MM.1S (cell line): ENCODE results near the gene SUGP1.

Source experiments
- DNase-seq: peaks from one replicate; pipeline ENCODE4 v3.0.0-alpha.2; 2015
- H2AFZ ChIP-seq: fragments of 300-600 bp; sonication (generic); 2 replicates; pipeline ENCODE4 v1.6.0; 2016; ENCODE audit warnings: antibody characterized with exemption, low read length
- H3F3A ChIP-seq: fragments of 300-600 bp; sonication (generic); 2 replicates; pipeline ENCODE4 v1.6.1; 2016; ENCODE audit warnings: mild to moderate bottlenecking, antibody characterized with exemption, low read length, moderate library complexity, mixed read lengths; ENCODE audit not compliant: insufficient read depth
- H3K27ac ChIP-seq: fragments of 300-600 bp; sonication (generic); 2 replicates; pipeline ENCODE4 v1.5.1; 2016; ENCODE audit warnings: mild to moderate bottlenecking, low read length
- H3K27me3 ChIP-seq: fragments of 300-600 bp; sonication (generic); replicated peaks from 2 replicates; pipeline ENCODE4 v1.6.0; 2016; ENCODE audit warnings: low read length; ENCODE audit not compliant: insufficient read depth
- H3K36me3 ChIP-seq: fragments of 300-600 bp; sonication (generic); replicated peaks from 2 replicates; pipeline ENCODE4 v1.6.1; 2016; ENCODE audit warnings: mild to moderate bottlenecking, low read length, mixed read lengths; ENCODE audit not compliant: insufficient read depth
- H3K4me1 ChIP-seq: fragments of 300-600 bp; sonication (generic); 2 replicates; pipeline ENCODE4 v1.6.1; 2016; ENCODE audit warnings: low read length, mixed read lengths
- H3K4me2 ChIP-seq: fragments of 300-600 bp; sonication (generic); 2 replicates; pipeline ENCODE4 v1.6.0; 2016; ENCODE audit warnings: low read depth, low read length
- H3K4me3 ChIP-seq: fragments of 300-600 bp; sonication (generic); 2 replicates; pipeline ENCODE4 v1.5.1; 2016; ENCODE audit warnings: low read length, mixed read lengths
- H3K79me2 ChIP-seq: fragments of 300-600 bp; sonication (generic); 2 replicates; pipeline ENCODE4 v1.6.1; 2016; ENCODE audit warnings: mixed run types, low read length, mixed read lengths
- H3K9ac ChIP-seq: fragments of 300-600 bp; sonication (generic); 2 replicates; pipeline ENCODE4 v1.6.1; 2016; ENCODE audit warnings: low read length, mixed read lengths
- H3K9me2 ChIP-seq: fragments of 300-600 bp; sonication (generic); replicated peaks from 2 replicates; pipeline ENCODE4 v1.6.1; 2016; ENCODE audit warnings: mild to moderate bottlenecking, low read length, mixed read lengths; ENCODE audit not compliant: insufficient read depth
- H3K9me3 ChIP-seq: fragments of 300-600 bp; sonication (generic); replicated peaks from 2 replicates; pipeline ENCODE4 v1.6.1; 2016; ENCODE audit warnings: mild to moderate bottlenecking, low read length, mixed read lengths; ENCODE audit not compliant: insufficient read depth
- H4K20me1 ChIP-seq: fragments of 300-600 bp; sonication (generic); 2 replicates; pipeline ENCODE4 v1.6.1; 2016; ENCODE audit warnings: mild to moderate bottlenecking, low read length, moderate library complexity, mixed read lengths; ENCODE audit not compliant: insufficient read depth
- EZH2 ChIP-seq: fragments of 300-600 bp; sonication (generic); optimal IDR thresholded peaks from 2 replicates; pipeline ENCODE3; 2017; ENCODE audit warnings: low read depth, mild to moderate bottlenecking, antibody characterized with exemption, low read length, mixed read lengths
- EZH2phosphoT487 ChIP-seq: fragments of 300-600 bp; sonication (generic); IDR thresholded peaks from 2 replicates; pipeline ENCODE4 v1.6.1; 2018; ENCODE audit warnings: antibody characterized with exemption, low read length
- TF ChIP-seq, protein P1 (sequence below): fragments of 300-600 bp; sonication (generic); IDR thresholded peaks from 2 replicates; pipeline ENCODE4 v1.5.1; 2016; ENCODE audit warnings: antibody characterized with exemption, low read length, mixed read lengths

SUGP1 gene

DNA sequence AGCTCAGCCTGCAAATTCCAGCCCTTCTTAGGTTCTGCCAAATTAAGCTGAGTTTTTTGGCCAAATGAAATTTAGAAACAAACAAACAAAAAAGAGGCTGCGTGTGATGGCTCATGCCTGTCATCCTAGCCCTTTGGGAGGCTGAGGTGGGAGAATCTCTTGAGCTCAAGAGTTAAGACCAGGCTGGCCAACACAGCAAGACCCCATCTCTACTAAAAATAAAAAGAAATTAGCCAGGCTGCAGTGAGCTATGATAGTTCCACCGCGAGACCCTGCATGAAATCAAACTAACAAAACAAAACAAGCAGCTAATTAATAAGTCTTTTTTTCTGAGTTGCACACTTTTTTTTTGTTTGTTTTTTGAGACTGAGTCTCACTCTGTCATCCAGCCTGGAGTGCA, 90.6 kb downstream of the SUGP1 start:
- no peaks in the 10 kb centered on the region for H3K36me3 ChIP-seq
- H3K27me3 ChIP-seq: peaks cover 87% of the 10 kb centered on the region
- H3K27ac ChIP-seq: no peak overlapping the region
- H3F3A ChIP-seq: no peaks in the 10 kb centered on the region
- H3K4me2 ChIP-seq: no peak overlapping the region
- H4K20me1 ChIP-seq: no peaks in the 10 kb centered on the region
- no peaks in the 10 kb centered on the region for H3K79me2 ChIP-seq
- H3K4me1 ChIP-seq: no peaks in the 10 kb centered on the region
- TF ChIP-seq EZH2 (no peak), EZH2phosphoT487 (no peak)
- TF ChIP-seq, protein P1, sequence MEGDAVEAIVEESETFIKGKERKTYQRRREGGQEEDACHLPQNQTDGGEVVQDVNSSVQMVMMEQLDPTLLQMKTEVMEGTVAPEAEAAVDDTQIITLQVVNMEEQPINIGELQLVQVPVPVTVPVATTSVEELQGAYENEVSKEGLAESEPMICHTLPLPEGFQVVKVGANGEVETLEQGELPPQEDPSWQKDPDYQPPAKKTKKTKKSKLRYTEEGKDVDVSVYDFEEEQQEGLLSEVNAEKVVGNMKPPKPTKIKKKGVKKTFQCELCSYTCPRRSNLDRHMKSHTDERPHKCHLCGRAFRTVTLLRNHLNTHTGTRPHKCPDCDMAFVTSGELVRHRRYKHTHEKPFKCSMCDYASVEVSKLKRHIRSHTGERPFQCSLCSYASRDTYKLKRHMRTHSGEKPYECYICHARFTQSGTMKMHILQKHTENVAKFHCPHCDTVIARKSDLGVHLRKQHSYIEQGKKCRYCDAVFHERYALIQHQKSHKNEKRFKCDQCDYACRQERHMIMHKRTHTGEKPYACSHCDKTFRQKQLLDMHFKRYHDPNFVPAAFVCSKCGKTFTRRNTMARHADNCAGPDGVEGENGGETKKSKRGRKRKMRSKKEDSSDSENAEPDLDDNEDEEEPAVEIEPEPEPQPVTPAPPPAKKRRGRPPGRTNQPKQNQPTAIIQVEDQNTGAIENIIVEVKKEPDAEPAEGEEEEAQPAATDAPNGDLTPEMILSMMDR: no peak
- no peak for DNase-seq
- no peak overlapping the region for H2AFZ ChIP-seq
- H3K9me2 ChIP-seq: no peaks in the 10 kb centered on the region
- H3K9me3 ChIP-seq: no peaks in the 10 kb centered on the region
- no peak overlapping the region for H3K9ac ChIP-seq
- H3K4me3 ChIP-seq: no peak overlapping the region

DNA sequence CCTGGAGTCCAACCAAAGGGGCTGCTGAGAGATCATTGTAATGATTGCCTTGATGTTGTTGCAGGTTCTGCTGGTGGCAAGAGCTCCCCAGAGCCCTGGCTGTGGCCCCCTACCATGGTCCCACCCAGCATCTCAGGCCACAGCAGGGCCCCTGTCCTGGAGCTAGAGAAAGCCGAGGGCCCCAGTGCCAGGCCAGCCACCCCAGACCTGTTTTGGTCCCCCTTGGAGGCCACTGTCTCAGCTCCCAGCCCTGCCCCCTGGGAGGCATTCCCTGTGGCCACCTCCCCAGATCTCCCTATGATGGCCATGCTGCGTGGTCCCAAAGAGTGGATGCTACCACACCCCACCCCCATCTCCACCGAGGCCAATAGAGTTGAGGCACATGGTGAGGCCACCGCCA, 93.1 kb downstream of the SUGP1 start:
- H3F3A ChIP-seq: no peaks in the 10 kb centered on the region
- H4K20me1 ChIP-seq: no peaks in the 10 kb centered on the region
- H3K4me2 ChIP-seq: no peak overlapping the region
- no peak overlapping the region for H2AFZ ChIP-seq
- TF ChIP-seq EZH2: no peak
- no peak for TF ChIP-seq EZH2phosphoT487
- TF ChIP-seq, protein P1: no peak
- no peaks in the 10 kb centered on the region for H3K36me3 ChIP-seq
- H3K4me3 ChIP-seq: no peak overlapping the region
- DNase-seq: no peak
- H3K27me3 ChIP-seq: peaks cover 81% of the 10 kb centered on the region
- no peaks in the 10 kb centered on the region for H3K4me1 ChIP-seq
- no peak overlapping the region for H3K27ac ChIP-seq
- H3K9me3 ChIP-seq: no peaks in the 10 kb centered on the region
- no peak overlapping the region for H3K9ac ChIP-seq
- H3K9me2 ChIP-seq: no peaks in the 10 kb centered on the region
- H3K79me2 ChIP-seq: no peaks in the 10 kb centered on the region

DNA sequence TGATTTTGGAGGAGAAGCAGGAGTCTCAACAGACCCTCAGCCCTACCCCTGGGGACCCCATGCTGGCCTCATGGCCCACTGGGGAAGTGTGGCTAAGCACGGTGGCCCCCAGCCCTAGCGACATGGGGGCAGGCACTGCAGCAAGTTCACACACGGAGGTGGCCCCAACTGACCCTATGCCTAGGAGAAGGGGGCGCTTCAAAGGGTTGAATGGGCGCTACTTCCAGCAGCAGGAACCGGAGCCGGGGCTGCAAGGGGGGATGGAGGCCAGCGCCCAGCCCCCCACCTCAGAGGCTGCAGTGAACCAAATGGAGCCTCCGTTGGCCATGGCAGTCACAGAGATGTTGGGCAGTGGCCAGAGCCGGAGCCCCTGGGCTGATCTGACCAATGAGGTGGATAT, 93.6 kb downstream of the SUGP1 start:
- no peaks in the 10 kb centered on the region for H3K36me3 ChIP-seq
- H3K9me2 ChIP-seq: no peaks in the 10 kb centered on the region
- H3K9ac ChIP-seq: no peak overlapping the region
- no peaks in the 10 kb centered on the region for H3K9me3 ChIP-seq
- H3K79me2 ChIP-seq: no peaks in the 10 kb centered on the region
- no peaks in the 10 kb centered on the region for H3K4me1 ChIP-seq
- H3K4me2 ChIP-seq: no peak overlapping the region
- H3K27ac ChIP-seq: no peak overlapping the region
- H4K20me1 ChIP-seq: no peaks in the 10 kb centered on the region
- H2AFZ ChIP-seq: no peak overlapping the region
- TF ChIP-seq, protein P1: no peak
- TF ChIP-seq EZH2phosphoT487 (no peak), EZH2 (no peak)
- H3K27me3 ChIP-seq: peaks cover 80% of the 10 kb centered on the region
- H3F3A ChIP-seq: no peaks in the 10 kb centered on the region
- no peak for DNase-seq
- no peak overlapping the region for H3K4me3 ChIP-seq

DNA sequence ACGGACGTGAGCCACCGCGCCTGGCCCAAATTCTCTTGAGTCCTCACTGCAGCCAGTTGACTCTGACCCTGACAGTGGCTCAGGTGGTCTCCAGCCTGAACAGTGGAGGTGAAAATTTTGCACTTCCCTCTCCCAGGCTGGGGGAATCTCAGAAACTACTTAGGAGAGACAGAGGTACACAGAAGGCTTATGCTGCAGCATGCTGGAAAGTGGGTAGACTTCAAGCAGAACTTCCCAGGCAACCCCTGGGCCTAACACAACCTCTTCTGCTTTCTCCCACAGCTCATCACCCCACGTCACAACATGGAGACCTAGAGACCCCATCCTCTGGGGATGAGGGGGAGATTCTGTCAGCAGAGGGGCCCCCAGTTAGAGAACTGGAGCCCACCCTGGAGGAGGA, 94.1 kb downstream of the SUGP1 start:
- no peaks in the 10 kb centered on the region for H3K36me3 ChIP-seq
- no peak for DNase-seq
- H2AFZ ChIP-seq: no peak overlapping the region
- no peaks in the 10 kb centered on the region for H3K79me2 ChIP-seq
- no peak overlapping the region for H3K4me3 ChIP-seq
- no peak overlapping the region for H3K27ac ChIP-seq
- no peaks in the 10 kb centered on the region for H3K4me1 ChIP-seq
- H3K9me3 ChIP-seq: no peaks in the 10 kb centered on the region
- H3K9ac ChIP-seq: no peak overlapping the region
- H4K20me1 ChIP-seq: no peaks in the 10 kb centered on the region
- TF ChIP-seq EZH2phosphoT487 (no peak), EZH2 (no peak)
- TF ChIP-seq, protein P1: no peak
- no peaks in the 10 kb centered on the region for H3F3A ChIP-seq
- H3K9me2 ChIP-seq: no peaks in the 10 kb centered on the region
- no peak overlapping the region for H3K4me2 ChIP-seq
- H3K27me3 ChIP-seq: peaks cover 76% of the 10 kb centered on the region
